ENCODE results near the gene UST.
"Not testable (repeated sequence)": the region's sequence is repeated elsewhere in the genome, so short reads cannot be mapped to it uniquely, and the experiment has no call there.

UST gene

GRCh38 chr6:148947621-148948444 is 201.0 kb downstream of the UST start:
- DNase-seq (ENCODE audit: low read depth in 3 of 3), result peak; percentile 56 to 70 (median 70)

GRCh38 chr6:148951662-148952061 is 204.8 kb downstream of the UST start:
- no peak for DNase-seq (ENCODE audit: low read depth in 3 of 3)

- DNase-seq (ENCODE audit: low read depth in 3 of 3), result no peak
These were observed 205.6 kb downstream of the UST start for GRCh38 chr6:148952147-148953035.

GRCh38 chr6:148954461-148954860 is 207.6 kb downstream of the UST start:
- DNase-seq (ENCODE audit: low read depth in 3 of 3), result no peak

- no peak for DNase-seq (ENCODE audit: low read depth in 3 of 3)
These were observed 208.1 kb downstream of the UST start for GRCh38 chr6:148954934-148955333.

GRCh38 chr6:148955441-148955840 is 208.6 kb downstream of the UST start:
- DNase-seq (ENCODE audit: low read depth in 3 of 3), result no peak

GRCh38 chr6:148956163-148956562 is 209.3 kb downstream of the UST start:
- DNase-seq (ENCODE audit: low read depth in 3 of 3), result not testable (repeated sequence)

GRCh38 chr6:148957752-148958151 is 210.9 kb downstream of the UST start:
- DNase-seq (ENCODE audit: low read depth in 3 of 3), result no peak

- DNase-seq (ENCODE audit: low read depth in 3 of 3), result no peak
These were observed 212.2 kb downstream of the UST start for GRCh38 chr6:148959008-148959407.

- DNase-seq (ENCODE audit: low read depth in 3 of 3), result no peak
These were observed 212.7 kb downstream of the UST start for GRCh38 chr6:148959501-148959900.

GRCh38 chr6:148962854-148963515 is 216.2 kb downstream of the UST start:
- no peak for DNase-seq (ENCODE audit: low read depth in 3 of 3)

- DNase-seq (ENCODE audit: low read depth in 3 of 3), result no peak
These were observed 216.9 kb downstream of the UST start for GRCh38 chr6:148963738-148964137.

GRCh38 chr6:148964467-148964866 is 217.6 kb downstream of the UST start:
- no peak for DNase-seq (ENCODE audit: low read depth in 3 of 3)

GRCh38 chr6:148965287-148965686 is 218.5 kb downstream of the UST start:
- DNase-seq (ENCODE audit: low read depth in 3 of 3), result no peak

GRCh38 chr6:148967011-148967520 is 220.2 kb downstream of the UST start:
- no peak for DNase-seq (ENCODE audit: low read depth in 3 of 3)

GRCh38 chr6:148967541-148967956 is 220.7 kb downstream of the UST start:
- DNase-seq (ENCODE audit: low read depth in 3 of 3), result no peak

- no peak for DNase-seq (ENCODE audit: low read depth in 3 of 3)
These were observed 222.2 kb downstream of the UST start for GRCh38 chr6:148968771-148969602.

- DNase-seq (ENCODE audit: low read depth in 3 of 3), result no peak
These were observed 222.8 kb downstream of the UST start for GRCh38 chr6:148969603-148970061.

- DNase-seq (ENCODE audit: low read depth in 3 of 3), result no peak
These were observed 224.4 kb downstream of the UST start for GRCh38 chr6:148971031-148971927.

GRCh38 chr6:148972481-148972880 is 225.7 kb downstream of the UST start:
- peak in 1 of 3 donors; percentile 27 for DNase-seq (ENCODE audit: low read depth in 3 of 3)

Data from stimulated activated CD4-positive, alpha-beta T cell treated with anti-CD3 and anti-CD28 coated beads, TNF-alpha, amount 100 ng/mL, for 48 hours (primary cell).